HCT116 (cell line): ENCODE measurements around the gene BEND4.

Experiments
- EZH2 ChIP-seq: fragments of 200-600 bp; sonication (generic); IDR thresholded peaks from 2 replicates; pipeline ENCODE4 v1.6.1; 2017; ENCODE audit warnings: antibody characterized with exemption, mixed run types
- POLR2AphosphoS5 ChIP-seq: IDR thresholded peaks from 2 replicates; pipeline ENCODE4 v1.6.1; 2011; ENCODE audit warnings: mild to moderate bottlenecking, low read depth, low read length, moderate library complexity
- TF ChIP-seq, protein P1 (sequence below), 3 experiments: fragments of 200-600 bp in 1 of 3; sonication (generic) in 1 of 3; IDR thresholded peaks in 2 of 3; conservative IDR thresholded peaks in 1 of 3; 2 replicates each; pipeline ENCODE4 v1.5.1; 2012 to 2017; ENCODE audit warnings: low read depth in 2 of 3, low read length in 2 of 3, antibody characterized with exemption in 1 of 3, borderline replicate concordance in 1 of 3, control low read depth in 1 of 3, mild to moderate bottlenecking in 1 of 3, mixed read lengths in 1 of 3, mixed run types in 1 of 3, moderate library complexity in 1 of 3; ENCODE audit not compliant: insufficient read depth in 1 of 3
- TF ChIP-seq, protein P2 (sequence below): IDR thresholded peaks from 2 replicates; pipeline ENCODE4 v1.6.1; 2012; ENCODE audit warnings: low read depth

DNA sequence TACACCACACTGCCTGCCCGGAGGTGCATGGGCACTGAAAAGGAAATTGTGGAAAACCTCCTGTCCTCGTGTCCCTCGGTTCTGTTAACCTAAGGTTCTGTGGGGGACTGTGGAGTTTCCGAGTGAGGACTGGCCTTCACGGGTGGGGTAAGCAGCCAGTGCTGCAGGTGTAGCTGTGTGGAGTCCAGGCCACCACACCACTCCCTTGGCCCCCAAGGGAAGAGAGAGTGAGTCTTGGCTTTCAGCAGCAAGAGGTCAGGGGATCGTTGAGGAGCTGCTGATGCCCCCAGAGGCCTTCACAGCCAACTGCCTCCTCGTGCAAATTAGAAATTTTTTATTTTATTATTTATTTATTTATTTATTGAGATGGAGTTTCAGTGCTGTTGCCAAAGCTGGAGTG is 20.4 kb downstream of the BEND4 start:
- TF ChIP-seq, protein P1, sequence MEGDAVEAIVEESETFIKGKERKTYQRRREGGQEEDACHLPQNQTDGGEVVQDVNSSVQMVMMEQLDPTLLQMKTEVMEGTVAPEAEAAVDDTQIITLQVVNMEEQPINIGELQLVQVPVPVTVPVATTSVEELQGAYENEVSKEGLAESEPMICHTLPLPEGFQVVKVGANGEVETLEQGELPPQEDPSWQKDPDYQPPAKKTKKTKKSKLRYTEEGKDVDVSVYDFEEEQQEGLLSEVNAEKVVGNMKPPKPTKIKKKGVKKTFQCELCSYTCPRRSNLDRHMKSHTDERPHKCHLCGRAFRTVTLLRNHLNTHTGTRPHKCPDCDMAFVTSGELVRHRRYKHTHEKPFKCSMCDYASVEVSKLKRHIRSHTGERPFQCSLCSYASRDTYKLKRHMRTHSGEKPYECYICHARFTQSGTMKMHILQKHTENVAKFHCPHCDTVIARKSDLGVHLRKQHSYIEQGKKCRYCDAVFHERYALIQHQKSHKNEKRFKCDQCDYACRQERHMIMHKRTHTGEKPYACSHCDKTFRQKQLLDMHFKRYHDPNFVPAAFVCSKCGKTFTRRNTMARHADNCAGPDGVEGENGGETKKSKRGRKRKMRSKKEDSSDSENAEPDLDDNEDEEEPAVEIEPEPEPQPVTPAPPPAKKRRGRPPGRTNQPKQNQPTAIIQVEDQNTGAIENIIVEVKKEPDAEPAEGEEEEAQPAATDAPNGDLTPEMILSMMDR (IDR thresholded peaks at IDR 0.05 in 2 of 3, conservative IDR thresholded peaks at IDR 0.05 in 1 of 3; ENCODE audit: borderline replicate concordance in 1 of 3, insufficient read depth in 1 of 3, low read depth in 2 of 3, low read length in 2 of 3): no peak
- TF ChIP-seq, protein P2, sequence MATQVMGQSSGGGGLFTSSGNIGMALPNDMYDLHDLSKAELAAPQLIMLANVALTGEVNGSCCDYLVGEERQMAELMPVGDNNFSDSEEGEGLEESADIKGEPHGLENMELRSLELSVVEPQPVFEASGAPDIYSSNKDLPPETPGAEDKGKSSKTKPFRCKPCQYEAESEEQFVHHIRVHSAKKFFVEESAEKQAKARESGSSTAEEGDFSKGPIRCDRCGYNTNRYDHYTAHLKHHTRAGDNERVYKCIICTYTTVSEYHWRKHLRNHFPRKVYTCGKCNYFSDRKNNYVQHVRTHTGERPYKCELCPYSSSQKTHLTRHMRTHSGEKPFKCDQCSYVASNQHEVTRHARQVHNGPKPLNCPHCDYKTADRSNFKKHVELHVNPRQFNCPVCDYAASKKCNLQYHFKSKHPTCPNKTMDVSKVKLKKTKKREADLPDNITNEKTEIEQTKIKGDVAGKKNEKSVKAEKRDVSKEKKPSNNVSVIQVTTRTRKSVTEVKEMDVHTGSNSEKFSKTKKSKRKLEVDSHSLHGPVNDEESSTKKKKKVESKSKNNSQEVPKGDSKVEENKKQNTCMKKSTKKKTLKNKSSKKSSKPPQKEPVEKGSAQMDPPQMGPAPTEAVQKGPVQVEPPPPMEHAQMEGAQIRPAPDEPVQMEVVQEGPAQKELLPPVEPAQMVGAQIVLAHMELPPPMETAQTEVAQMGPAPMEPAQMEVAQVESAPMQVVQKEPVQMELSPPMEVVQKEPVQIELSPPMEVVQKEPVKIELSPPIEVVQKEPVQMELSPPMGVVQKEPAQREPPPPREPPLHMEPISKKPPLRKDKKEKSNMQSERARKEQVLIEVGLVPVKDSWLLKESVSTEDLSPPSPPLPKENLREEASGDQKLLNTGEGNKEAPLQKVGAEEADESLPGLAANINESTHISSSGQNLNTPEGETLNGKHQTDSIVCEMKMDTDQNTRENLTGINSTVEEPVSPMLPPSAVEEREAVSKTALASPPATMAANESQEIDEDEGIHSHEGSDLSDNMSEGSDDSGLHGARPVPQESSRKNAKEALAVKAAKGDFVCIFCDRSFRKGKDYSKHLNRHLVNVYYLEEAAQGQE: no peak
- TF ChIP-seq POLR2AphosphoS5 (no peak), EZH2 (no peak)
